GM21447 (cell line): ENCODE results near the gene PPP2R5A.
"Not testable (repeated sequence)": the region's sequence is repeated elsewhere in the genome, so short reads cannot be mapped to it uniquely, and the experiment has no call there.

ENCODE experiments used
- ATAC-seq: cut with Tn5 transposase; IDR thresholded peaks from one replicate; pipeline ENCODE4 v1.9.1; 2021; ENCODE audit not compliant: unreplicated experiment

PPP2R5A gene

GRCh38 chr1:212351588-212352362 lies 66.6 kb downstream of the PPP2R5A start:
- ATAC-seq: no peak

- ATAC-seq: no peak
These were observed 68.0 kb downstream of the PPP2R5A start for GRCh38 chr1:212353181-212353580.

- ATAC-seq: no peak
These were observed 69.3 kb downstream of the PPP2R5A start for GRCh38 chr1:212354464-212354863.

GRCh38 chr1:212355230-212355969 lies 70.2 kb downstream of the PPP2R5A start:
- no peak for ATAC-seq

- ATAC-seq: no peak
These were observed 74.7 kb downstream of the PPP2R5A start for GRCh38 chr1:212359794-212360479.

GRCh38 chr1:212364985-212365384 lies 79.8 kb downstream of the PPP2R5A start:
- no peak for ATAC-seq

GRCh38 chr1:212366901-212367300 lies 81.7 kb downstream of the PPP2R5A start:
- no peak for ATAC-seq

- ATAC-seq: no peak
These were observed 82.4 kb downstream of the PPP2R5A start for GRCh38 chr1:212367474-212368072.

GRCh38 chr1:212368073-212368484 lies 82.9 kb downstream of the PPP2R5A start:
- ATAC-seq: peak; percentile 76

- no peak for ATAC-seq
These were observed 90.8 kb downstream of the PPP2R5A start for GRCh38 chr1:212375986-212376385.

GRCh38 chr1:212377644-212378043 lies 92.4 kb downstream of the PPP2R5A start:
- no peak for ATAC-seq

- ATAC-seq: no peak
These were observed 94.2 kb downstream of the PPP2R5A start for GRCh38 chr1:212379366-212379765.

GRCh38 chr1:212381397-212382035 lies 96.3 kb downstream of the PPP2R5A start:
- no peak for ATAC-seq

GRCh38 chr1:212386029-212386428 lies 100.8 kb downstream of the PPP2R5A start:
- ATAC-seq: no peak

- ATAC-seq: no peak
These were observed 103.9 kb downstream of the PPP2R5A start for GRCh38 chr1:212388985-212389716.

- ATAC-seq: not testable (repeated sequence)
These were observed 110.6 kb downstream of the PPP2R5A start for GRCh38 chr1:212395678-212396437.

GRCh38 chr1:212396638-212397037 lies 111.4 kb downstream of the PPP2R5A start:
- ATAC-seq: no peak

- no peak for ATAC-seq
These were observed 112.0 kb downstream of the PPP2R5A start for GRCh38 chr1:212397171-212397570.

- no peak for ATAC-seq
These were observed 115.8 kb downstream of the PPP2R5A start for GRCh38 chr1:212401042-212401441.
